LNCAP (cell line): ENCODE measurements around the gene ARHGAP22.

Experiments
- CTCF ChIP-seq: fragments of 450-650 bp; IDR thresholded peaks from 2 replicates; pipeline ENCODE4 v1.5.1; 2017; ENCODE audit warnings: mild to moderate bottlenecking

The ARHGAP22 gene

DNA sequence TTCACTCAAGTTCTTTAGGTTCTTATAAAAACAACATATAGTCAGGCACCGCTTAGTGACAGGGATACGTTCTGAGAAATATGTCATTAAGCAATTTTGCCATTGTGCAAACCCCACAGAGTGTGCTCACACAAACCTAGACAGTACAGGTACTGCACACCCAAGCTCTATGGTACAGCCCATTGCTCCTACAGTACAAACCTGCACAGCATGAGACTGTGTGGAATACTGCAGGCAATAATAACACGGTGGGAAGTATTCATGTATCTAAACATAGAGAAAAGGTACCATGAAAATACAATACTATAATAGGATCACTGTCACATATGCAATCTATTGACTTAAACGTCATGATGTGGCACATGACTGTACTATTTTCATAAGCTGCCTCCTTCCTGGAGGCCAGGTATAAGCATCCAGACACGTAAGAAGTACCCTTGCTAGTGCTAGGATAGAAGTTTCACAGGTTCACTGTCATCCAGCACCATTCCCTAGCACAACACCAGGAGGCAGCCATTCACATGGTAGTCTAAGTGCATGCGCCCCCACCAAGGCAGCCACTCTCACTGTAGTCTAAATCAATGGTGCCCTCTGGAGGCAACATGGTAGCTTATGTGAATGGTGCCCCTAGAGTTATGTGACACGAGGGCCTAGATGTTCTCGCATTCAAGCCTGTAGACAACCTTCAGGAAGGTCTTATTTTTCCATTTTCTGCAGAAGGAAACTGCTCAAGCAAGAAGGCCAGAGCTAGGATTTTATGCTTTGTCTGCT lies 98.5 kb downstream of the ARHGAP22 start:
- TF ChIP-seq CTCF = peak; percentile 23; the same call in 1 of the 2 replicates

- TF ChIP-seq CTCF = peak; percentile 32; the same call in 1 of the 2 replicates
These were observed 99.3 kb downstream of the ARHGAP22 start for GRCh38 chr10:48505394-48506112.

DNA sequence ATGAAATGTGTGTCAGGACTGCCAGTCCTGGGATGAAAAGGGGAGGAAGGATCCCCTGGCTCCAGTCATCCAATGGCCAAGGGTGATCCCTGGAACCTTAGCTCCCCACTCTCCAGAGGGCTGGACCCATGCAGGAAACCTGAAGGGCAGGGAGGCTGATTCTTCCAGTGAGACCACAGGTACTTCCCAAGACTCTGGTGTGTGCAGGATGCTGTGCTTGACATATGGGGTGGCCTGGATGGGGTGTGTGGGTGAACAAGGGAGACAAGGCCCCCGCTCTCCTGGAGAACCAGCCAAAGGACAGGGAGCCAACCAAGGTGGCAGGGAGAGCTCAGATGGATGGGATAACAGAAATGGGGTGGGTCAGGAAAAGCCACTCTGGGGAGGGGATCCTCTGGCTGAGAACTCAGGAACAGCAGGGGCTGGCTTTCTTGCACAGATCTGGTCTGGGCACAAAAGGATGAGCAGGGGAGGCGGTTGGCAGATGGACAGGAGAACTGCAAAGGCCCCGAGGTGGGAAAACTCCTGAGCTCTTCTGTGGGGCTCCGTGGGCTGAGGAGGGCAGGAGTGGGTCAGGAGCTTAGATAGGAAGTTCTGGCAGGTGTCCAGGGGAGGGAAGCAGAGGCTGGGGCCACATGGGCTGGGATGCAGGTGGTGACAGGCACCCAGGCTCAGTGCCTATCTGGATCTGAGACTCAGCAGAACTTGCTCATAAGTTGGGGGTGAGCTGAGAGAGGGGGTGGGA lies 100.6 kb downstream of the ARHGAP22 start:
- no peak for TF ChIP-seq CTCF

- TF ChIP-seq CTCF = no peak
These were observed 101.5 kb downstream of the ARHGAP22 start for GRCh38 chr10:48503293-48503911.

- no peak for TF ChIP-seq CTCF
These were observed 102.1 kb downstream of the ARHGAP22 start for GRCh38 chr10:48502791-48503190.

GRCh38 chr10:48501787-48502771 lies 102.8 kb downstream of the ARHGAP22 start:
- TF ChIP-seq CTCF = no peak
